ENCODE results near the gene TUBB2B. TPM values are rescaled to one million over a fixed set of nuclear protein-coding genes. Genes with fewer than 3 reads are reported as not detected.
A peak's percentile ranks its signal among the peaks of the same experiment; 100 is the strongest.

TUBB2B gene
- total RNA-seq, 1 donor from 2014 or later = 0.46 TPM

- intact Hi-C loops (cut with DNase I) = no loop called here
Measured at GRCh38 chr6:3210024-3210610, 17.3 kb downstream of the TUBB2B start.

GRCh38 chr6:3209114-3210023, 18.1 kb downstream of the TUBB2B start:
- no peak overlapping the region for H3K27ac ChIP-seq
- no peaks in the 10 kb centered on the region for H3K27me3 ChIP-seq
- no peaks in the 10 kb centered on the region for H3K9me3 ChIP-seq
- no peak overlapping the region for H3K4me3 ChIP-seq
- no peaks in the 10 kb centered on the region for H3K36me3 ChIP-seq
- intact Hi-C loops (cut with DNase I) = no loop called here
- H3K4me1 ChIP-seq = no peaks in the 10 kb centered on the region
- no peak for TF ChIP-seq CTCF (IDR thresholded peaks at IDR 0.05)
- ATAC-seq = peak; percentile 84
- DNase-seq = no peak

More at GRCh38 chr6:3210024-3210610, 17.3 kb downstream of the TUBB2B start:
- Histone ChIP-seq H3K36me3 (no peaks in the 10 kb centered on the region), H3K4me1 (no peaks in the 10 kb centered on the region), H3K27me3 (no peaks in the 10 kb centered on the region), H3K4me3 (no peak overlapping the region), H3K27ac (no peak overlapping the region), H3K9me3 (no peaks in the 10 kb centered on the region)
- ATAC-seq (no peak), DNase-seq (no peak)
- no peak for TF ChIP-seq CTCF (IDR thresholded peaks at IDR 0.05)

GRCh38 chr6:3208775-3209113, 18.7 kb downstream of the TUBB2B start:
- no peak overlapping the region for H3K27ac ChIP-seq
- H3K4me3 ChIP-seq = no peak overlapping the region

GRCh38 chr6:3208098-3208774, 19.2 kb downstream of the TUBB2B start:
- Histone ChIP-seq H3K4me1 (no peaks in the 10 kb centered on the region), H3K4me3 (no peak overlapping the region), H3K9me3 (no peaks in the 10 kb centered on the region), H3K27me3 (no peaks in the 10 kb centered on the region), H3K36me3 (no peaks in the 10 kb centered on the region), H3K27ac (no peak overlapping the region)
- no peak for ATAC-seq
- DNase-seq = no peak
- intact Hi-C loops (cut with DNase I) = no loop called here
- no peak for TF ChIP-seq CTCF (IDR thresholded peaks at IDR 0.05)

More at GRCh38 chr6:3208775-3209113, 18.7 kb downstream of the TUBB2B start:
- DNase-seq (no peak), ATAC-seq (no peak)
- H3K4me1 ChIP-seq = no peaks in the 10 kb centered on the region
- H3K27me3 ChIP-seq = no peaks in the 10 kb centered on the region
- no peak for TF ChIP-seq CTCF (IDR thresholded peaks at IDR 0.05)
- intact Hi-C loops (cut with DNase I) = no loop called here
- no peaks in the 10 kb centered on the region for H3K36me3 ChIP-seq
- H3K9me3 ChIP-seq = no peaks in the 10 kb centered on the region

- DNase-seq = no peak
- Histone ChIP-seq H3K9me3 (no peaks in the 10 kb centered on the region), H3K4me1 (no peaks in the 10 kb centered on the region), H3K4me3 (no peak overlapping the region), H3K36me3 (no peaks in the 10 kb centered on the region), H3K27me3 (no peaks in the 10 kb centered on the region), H3K27ac (no peak overlapping the region)
- ATAC-seq = no peak
- intact Hi-C loops (cut with DNase I) = no loop called here
- TF ChIP-seq CTCF (IDR thresholded peaks at IDR 0.05) = no peak
Measured at GRCh38 chr6:3206339-3207015, 21.0 kb downstream of the TUBB2B start.
